Nephron (organoid): ENCODE measurements around the gene ABTB2.

Source experiments
- H3K27ac Mint-ChIP-seq, 3 experiments: 2 replicates each; pipeline ENCODE4 v1.8.0; 2020; ENCODE audit warnings: mixed read lengths in 3 of 3, mild to moderate bottlenecking in 2 of 3, moderate library complexity in 1 of 3
- H3K27me3 Mint-ChIP-seq: 2 replicates; pipeline ENCODE4 v1.8.0; 2021; ENCODE audit warnings: low read depth, mild to moderate bottlenecking, moderate library complexity, mixed read lengths
- H3K36me3 Mint-ChIP-seq: 2 replicates; pipeline ENCODE4 v1.8.0; 2020; ENCODE audit warnings: low read depth, mixed read lengths
- H3K4me1 Mint-ChIP-seq: 2 replicates; pipeline ENCODE4 v1.8.0; 2020; ENCODE audit warnings: mixed read lengths
- H3K4me3 Mint-ChIP-seq, 3 experiments: 2 replicates each; pipeline ENCODE4 v1.8.0; 2020; ENCODE audit warnings: mild to moderate bottlenecking in 3 of 3, mixed read lengths in 3 of 3, moderate library complexity in 2 of 3
- H3K9me3 Mint-ChIP-seq: 2 replicates; pipeline ENCODE4 v1.8.0; 2020; ENCODE audit warnings: mixed read lengths
- CTCF ChIP-seq, 3 experiments: fragments of 200-600 bp; sonication (generic); IDR thresholded peaks; one replicate each; pipeline ENCODE4 v1.5.0; 2021; ENCODE audit warnings: antibody characterized with exemption in 3 of 3; ENCODE audit not compliant: unreplicated experiment in 3 of 3

Gene ABTB2

GRCh38 chr11:34204396-34205279 lies 153.2 kb downstream of the ABTB2 start:
- Mint-ChIP-seq H3K4me3 (no peak overlapping the region), H3K27me3 (no peaks in the 10 kb centered on the region), H3K27ac (peak overlapping the region; percentile 54 to 96 (median 61)), H3K9me3 (no peaks in the 10 kb centered on the region), H3K4me1 (peaks cover 70% of the 10 kb centered on the region), H3K36me3 (no peaks in the 10 kb centered on the region)
- TF ChIP-seq CTCF (IDR thresholded peaks at IDR 0.05; ENCODE audit: unreplicated experiment in 3 of 3): no peak

GRCh38 chr11:34203377-34203871 lies 154.4 kb downstream of the ABTB2 start:
- H3K9me3 Mint-ChIP-seq: no peaks in the 10 kb centered on the region

GRCh38 chr11:34201129-34201528 lies 156.7 kb downstream of the ABTB2 start:
- Mint-ChIP-seq H3K4me3 (no peak overlapping the region), H3K27me3 (no peaks in the 10 kb centered on the region)

More at GRCh38 chr11:34203377-34203871, 154.4 kb downstream of the ABTB2 start:
- peaks cover 64% of the 10 kb centered on the region for H3K4me1 Mint-ChIP-seq
- no peak for TF ChIP-seq CTCF (IDR thresholded peaks at IDR 0.05; ENCODE audit: unreplicated experiment in 3 of 3)
- H3K4me3 Mint-ChIP-seq: no peak overlapping the region
- H3K36me3 Mint-ChIP-seq: no peaks in the 10 kb centered on the region
- H3K27ac Mint-ChIP-seq: peak overlapping the region in 2 of 3 experiments; percentile 28 to 96
- no peaks in the 10 kb centered on the region for H3K27me3 Mint-ChIP-seq

GRCh38 chr11:34199525-34199924 lies 158.3 kb downstream of the ABTB2 start:
- Mint-ChIP-seq H3K27me3 (no peaks in the 10 kb centered on the region), H3K9me3 (no peaks in the 10 kb centered on the region), H3K4me1 (peaks cover 31% of the 10 kb centered on the region), H3K27ac (no peak overlapping the region), H3K36me3 (no peaks in the 10 kb centered on the region), H3K4me3 (no peak overlapping the region)
- no peak for TF ChIP-seq CTCF (IDR thresholded peaks at IDR 0.05; ENCODE audit: unreplicated experiment in 3 of 3)

More at GRCh38 chr11:34201129-34201528, 156.7 kb downstream of the ABTB2 start:
- Mint-ChIP-seq H3K27ac (peak overlapping the region in 2 of 3 experiments; percentile 27 to 50), H3K4me1 (peaks cover 41% of the 10 kb centered on the region), H3K36me3 (no peaks in the 10 kb centered on the region), H3K9me3 (no peaks in the 10 kb centered on the region)
- TF ChIP-seq CTCF (IDR thresholded peaks at IDR 0.05; ENCODE audit: unreplicated experiment in 3 of 3): no peak

GRCh38 chr11:34198523-34198922 lies 159.3 kb downstream of the ABTB2 start:
- no peaks in the 10 kb centered on the region for H3K27me3 Mint-ChIP-seq
- no peak overlapping the region for H3K27ac Mint-ChIP-seq
- H3K4me1 Mint-ChIP-seq: peaks cover 29% of the 10 kb centered on the region
- no peaks in the 10 kb centered on the region for H3K9me3 Mint-ChIP-seq
- H3K4me3 Mint-ChIP-seq: no peak overlapping the region
- TF ChIP-seq CTCF (IDR thresholded peaks at IDR 0.05; ENCODE audit: unreplicated experiment in 3 of 3): no peak
- no peaks in the 10 kb centered on the region for H3K36me3 Mint-ChIP-seq
